Testis (tissue), 2 donors: ENCODE measurements around the gene ROS1.

ENCODE experiments used
- CTCF ChIP-seq, 3 experiments: fragments of 450-650 bp in 2 of 3; fragments of 200-600 bp in 1 of 3; sonication (generic) in 1 of 3; IDR thresholded peaks; one replicate each; pipeline ENCODE4 v1.5.1; 2016 to 2019; ENCODE audit warnings: antibody characterized with exemption in 3 of 3, mild to moderate bottlenecking in 2 of 3, moderate library complexity in 1 of 3
- POLR2A ChIP-seq: fragments of 450-650 bp; IDR thresholded peaks from one replicate; pipeline ENCODE4 v1.6.1; 2017; ENCODE audit warnings: antibody characterized with exemption, mild to moderate bottlenecking, moderate library complexity

GRCh38 chr6:117309069-117309468, 116.7 kb downstream of the ROS1 start:
- TF ChIP-seq CTCF (IDR thresholded peaks at IDR 0.05), result no peak
- no peak for TF ChIP-seq POLR2A
